Forelimb muscle (tissue), 1 donor: ENCODE measurements around the gene KIF3B. TPM values are rescaled to one million over a fixed set of nuclear protein-coding genes. Genes with fewer than 3 reads are reported as not detected.
"Not testable (repeated sequence)": the region's sequence is repeated elsewhere in the genome, so short reads cannot be mapped to it uniquely, and the experiment has no call there.

ENCODE experiments used
- DNase-seq: peaks from one replicate; pipeline ENCODE4 v3.0.0-alpha.2; 2013; ENCODE audit warnings: low read depth
- polyA plus RNA-seq: library from polyadenylated mRNA; unstranded; fragments of 120-200 nt; gene quantifications from one replicate; pipeline ENCODE4 v1.2.1, GENCODE V29; 2013; ENCODE audit not compliant: insufficient read length

KIF3B gene
- polyA plus RNA-seq, 1 donor, result 10.5 TPM

- no peak for DNase-seq
Measured at GRCh38 chr20:32296412-32296811, 19.0 kb downstream of the KIF3B start.

- no peak for DNase-seq
Measured at GRCh38 chr20:32296819-32297420, 19.5 kb downstream of the KIF3B start.

GRCh38 chr20:32297439-32297838 is 20.0 kb downstream of the KIF3B start:
- DNase-seq, result no peak

- DNase-seq, result no peak
Measured at GRCh38 chr20:32300647-32301046, 23.2 kb downstream of the KIF3B start.

GRCh38 chr20:32301719-32302506 is 24.5 kb downstream of the KIF3B start:
- no peak for DNase-seq

- DNase-seq, result no peak
Measured at GRCh38 chr20:32302507-32302872, 25.0 kb downstream of the KIF3B start.

- DNase-seq, result no peak
Measured at GRCh38 chr20:32304131-32304746, 26.8 kb downstream of the KIF3B start.

GRCh38 chr20:32312718-32313424 is 35.4 kb downstream of the KIF3B start:
- no peak for DNase-seq

- DNase-seq, result no peak
Measured at GRCh38 chr20:32314768-32315167, 37.3 kb downstream of the KIF3B start.

GRCh38 chr20:32315399-32315798 is 37.9 kb downstream of the KIF3B start:
- no peak for DNase-seq

GRCh38 chr20:32315891-32316290 is 38.4 kb downstream of the KIF3B start:
- DNase-seq, result no peak

- DNase-seq, result no peak
Measured at GRCh38 chr20:32316667-32317066, 39.2 kb downstream of the KIF3B start.

GRCh38 chr20:32319100-32319499 is 41.6 kb downstream of the KIF3B start:
- no peak for DNase-seq

GRCh38 chr20:32320305-32320704 is 42.9 kb downstream of the KIF3B start:
- DNase-seq, result no peak

GRCh38 chr20:32321390-32321789 is 43.9 kb downstream of the KIF3B start:
- no peak for DNase-seq

GRCh38 chr20:32322260-32322659 is 44.8 kb downstream of the KIF3B start:
- not testable (repeated sequence) for DNase-seq

- not testable (repeated sequence) for DNase-seq
Measured at GRCh38 chr20:32323761-32324160, 46.3 kb downstream of the KIF3B start.

GRCh38 chr20:32325706-32326503 is 48.5 kb downstream of the KIF3B start:
- DNase-seq, result no peak

- DNase-seq, result no peak
Measured at GRCh38 chr20:32326504-32326845, 49.0 kb downstream of the KIF3B start.

- no peak for DNase-seq
Measured at GRCh38 chr20:32327087-32327681, 49.7 kb downstream of the KIF3B start.
